ENCODE data around the gene MBD3L1.

DNA sequence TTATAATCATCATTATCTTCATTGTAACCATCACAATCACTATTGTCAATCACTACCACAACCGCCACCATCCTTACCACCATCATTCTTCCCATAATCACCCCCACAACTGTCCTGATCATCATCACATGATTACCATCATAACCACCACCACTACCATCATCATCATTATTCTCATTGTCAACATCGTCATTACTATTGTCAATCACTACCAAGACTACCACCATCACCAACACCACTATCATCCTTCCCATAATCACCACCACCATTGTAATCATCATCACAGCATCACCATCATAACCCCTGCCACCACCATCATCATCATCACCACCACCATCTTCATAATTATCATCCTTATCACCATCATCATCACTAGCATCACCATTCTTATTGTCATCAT is 55.2 kb downstream of the MBD3L1 start:
- TF ChIP-seq CTCF (IDR thresholded peaks at IDR 0.05; ENCODE audit: low read depth, low read length) (no peak), POLR2A (IDR thresholded peaks at IDR 0.05; ENCODE audit: extremely low read depth, insufficient read length) (no peak), MYC (IDR thresholded peaks at IDR 0.05; ENCODE audit: low read depth, low read length) (no peak)

All from NB4 (cell line).